ENCODE results near the gene PLD1. TPM values are rescaled to one million over a fixed set of nuclear protein-coding genes. Genes with fewer than 3 reads are reported as not detected.

Gene PLD1
- total RNA-seq, 2 donors from 2014 or later = 5.4 to 7.7 TPM

- no peak for DNase-seq (ENCODE audit: low spot score)
- no peaks in the 10 kb centered on the region for H3K27me3 Mint-ChIP-seq
- H3K36me3 Mint-ChIP-seq = no peaks in the 10 kb centered on the region
- ATAC-seq = no peak
- no peaks in the 10 kb centered on the region for H3K9me3 Mint-ChIP-seq
- no peaks in the 10 kb centered on the region for H3K4me1 Mint-ChIP-seq (ENCODE audit: low read depth in 2 of 2)
- no peak overlapping the region for H3K4me3 Mint-ChIP-seq
- no peak overlapping the region for H3K27ac Mint-ChIP-seq
Observed at GRCh38 chr3:171604370-171604769, 205.9 kb downstream of the PLD1 start.

GRCh38 chr3:171602072-171602471, 208.2 kb downstream of the PLD1 start:
- Mint-ChIP-seq H3K36me3 (no peaks in the 10 kb centered on the region), H3K27me3 (no peaks in the 10 kb centered on the region), H3K4me1 (ENCODE audit: low read depth in 2 of 2) (no peaks in the 10 kb centered on the region), H3K9me3 (no peaks in the 10 kb centered on the region), H3K27ac (no peak overlapping the region), H3K4me3 (no peak overlapping the region)
- DNase-seq (ENCODE audit: low spot score) (no peak), ATAC-seq (no peak)

GRCh38 chr3:171600030-171600429, 210.3 kb downstream of the PLD1 start:
- Mint-ChIP-seq H3K4me3 (no peak overlapping the region), H3K9me3 (no peaks in the 10 kb centered on the region), H3K27ac (no peak overlapping the region), H3K36me3 (no peaks in the 10 kb centered on the region), H3K4me1 (ENCODE audit: low read depth in 2 of 2) (no peaks in the 10 kb centered on the region), H3K27me3 (no peaks in the 10 kb centered on the region)
- ATAC-seq (no peak), DNase-seq (ENCODE audit: low spot score) (no peak)

- no peaks in the 10 kb centered on the region for H3K9me3 Mint-ChIP-seq
- no peak overlapping the region for H3K27ac Mint-ChIP-seq
- no peak overlapping the region for H3K4me3 Mint-ChIP-seq
- ATAC-seq (no peak), DNase-seq (ENCODE audit: low spot score) (no peak)
- peaks cover 0 to 3% of the 10 kb centered on the region in 2 donors for H3K27me3 Mint-ChIP-seq
- H3K4me1 Mint-ChIP-seq (ENCODE audit: low read depth in 2 of 2) = no peaks in the 10 kb centered on the region
- no peaks in the 10 kb centered on the region for H3K36me3 Mint-ChIP-seq
Observed at GRCh38 chr3:171598990-171599389, 211.3 kb downstream of the PLD1 start.

GRCh38 chr3:171592786-171593185, 217.5 kb downstream of the PLD1 start:
- no peak for ATAC-seq
- Mint-ChIP-seq H3K4me1 (ENCODE audit: low read depth in 2 of 2) (no peaks in the 10 kb centered on the region), H3K27me3 (peaks cover 0 to 5% of the 10 kb centered on the region in 2 donors), H3K36me3 (no peaks in the 10 kb centered on the region), H3K4me3 (no peak overlapping the region), H3K9me3 (no peaks in the 10 kb centered on the region), H3K27ac (no peak overlapping the region)
- DNase-seq (ENCODE audit: low spot score) = no peak

GRCh38 chr3:171591070-171591469, 219.2 kb downstream of the PLD1 start:
- Mint-ChIP-seq H3K27me3 (peaks cover 5 to 7% of the 10 kb centered on the region in 2 donors), H3K27ac (no peak overlapping the region), H3K4me1 (ENCODE audit: low read depth in 2 of 2) (no peaks in the 10 kb centered on the region), H3K9me3 (no peaks in the 10 kb centered on the region), H3K36me3 (no peaks in the 10 kb centered on the region), H3K4me3 (no peak overlapping the region)
- ATAC-seq (no peak), DNase-seq (ENCODE audit: low spot score) (no peak)

GRCh38 chr3:171586274-171586673, 224.0 kb downstream of the PLD1 start:
- Mint-ChIP-seq H3K36me3 (no peaks in the 10 kb centered on the region), H3K4me3 (no peak overlapping the region), H3K9me3 (no peaks in the 10 kb centered on the region), H3K27ac (no peak overlapping the region), H3K4me1 (ENCODE audit: low read depth in 2 of 2) (no peaks in the 10 kb centered on the region), H3K27me3 (peaks cover 5 to 13% of the 10 kb centered on the region in 2 donors)
- DNase-seq (ENCODE audit: low spot score) (no peak), ATAC-seq (no peak)

- ATAC-seq = no peak
Observed at GRCh38 chr3:171585039-171585438, 225.2 kb downstream of the PLD1 start.

GRCh38 chr3:171584100-171584499, 226.2 kb downstream of the PLD1 start:
- ATAC-seq (no peak), DNase-seq (ENCODE audit: low spot score) (no peak)
- Mint-ChIP-seq H3K27ac (no peak overlapping the region), H3K36me3 (no peaks in the 10 kb centered on the region), H3K4me1 (ENCODE audit: low read depth in 2 of 2) (no peaks in the 10 kb centered on the region), H3K9me3 (no peaks in the 10 kb centered on the region), H3K27me3 (peaks cover 5 to 13% of the 10 kb centered on the region in 2 donors), H3K4me3 (no peak overlapping the region)

More at GRCh38 chr3:171585039-171585438, 225.2 kb downstream of the PLD1 start:
- H3K36me3 Mint-ChIP-seq = no peaks in the 10 kb centered on the region
- H3K27me3 Mint-ChIP-seq = peaks cover 5 to 13% of the 10 kb centered on the region in 2 donors
- H3K27ac Mint-ChIP-seq = no peak overlapping the region
- H3K4me3 Mint-ChIP-seq = no peak overlapping the region
- no peaks in the 10 kb centered on the region for H3K4me1 Mint-ChIP-seq (ENCODE audit: low read depth in 2 of 2)
- no peak for DNase-seq (ENCODE audit: low spot score)
- no peaks in the 10 kb centered on the region for H3K9me3 Mint-ChIP-seq

- Mint-ChIP-seq H3K4me1 (ENCODE audit: low read depth in 2 of 2) (peaks cover 0 to under 1% of the 10 kb centered on the region in 2 donors), H3K4me3 (no peak overlapping the region), H3K27me3 (peaks cover 14 to 17% of the 10 kb centered on the region in 2 donors), H3K9me3 (no peaks in the 10 kb centered on the region), H3K36me3 (no peaks in the 10 kb centered on the region), H3K27ac (no peak overlapping the region)
- DNase-seq (ENCODE audit: low spot score) (no peak), ATAC-seq (no peak)
Observed at GRCh38 chr3:171574556-171575240, 235.6 kb downstream of the PLD1 start.

GRCh38 chr3:171569571-171570132, 240.6 kb downstream of the PLD1 start:
- Mint-ChIP-seq H3K36me3 (no peaks in the 10 kb centered on the region), H3K4me1 (ENCODE audit: low read depth in 2 of 2) (peaks cover 5 to 6% of the 10 kb centered on the region in 2 donors), H3K4me3 (no peak overlapping the region), H3K27ac (no peak overlapping the region), H3K9me3 (no peaks in the 10 kb centered on the region), H3K27me3 (peaks cover 9 to 13% of the 10 kb centered on the region in 2 donors)
- DNase-seq (ENCODE audit: low spot score) (no peak), ATAC-seq (no peak)

- Mint-ChIP-seq H3K27ac (no peak overlapping the region), H3K4me3 (no peak overlapping the region), H3K4me1 (ENCODE audit: low read depth in 2 of 2) (peaks cover 6 to 7% of the 10 kb centered on the region in 2 donors), H3K9me3 (no peaks in the 10 kb centered on the region), H3K27me3 (peaks cover 9 to 13% of the 10 kb centered on the region in 2 donors), H3K36me3 (no peaks in the 10 kb centered on the region)
- DNase-seq (ENCODE audit: low spot score) (no peak), ATAC-seq (no peak)
Observed at GRCh38 chr3:171568766-171569165, 241.5 kb downstream of the PLD1 start.

- DNase-seq (ENCODE audit: low spot score) = no peak
- H3K4me3 Mint-ChIP-seq = no peak overlapping the region
- peaks cover 13 to 15% of the 10 kb centered on the region in 2 donors for H3K4me1 Mint-ChIP-seq (ENCODE audit: low read depth in 2 of 2)
- H3K27me3 Mint-ChIP-seq = peaks cover 9 to 11% of the 10 kb centered on the region in 2 donors
- H3K27ac Mint-ChIP-seq = no peak overlapping the region
- no peaks in the 10 kb centered on the region for H3K36me3 Mint-ChIP-seq
- ATAC-seq = no peak
- no peaks in the 10 kb centered on the region for H3K9me3 Mint-ChIP-seq
Observed at GRCh38 chr3:171566803-171567422, 243.4 kb downstream of the PLD1 start.

- Mint-ChIP-seq H3K4me1 (ENCODE audit: low read depth in 2 of 2) (peaks cover 22 to 25% of the 10 kb centered on the region in 2 donors), H3K9me3 (no peaks in the 10 kb centered on the region), H3K27ac (no peak overlapping the region), H3K4me3 (no peak overlapping the region), H3K27me3 (peaks cover 3 to 5% of the 10 kb centered on the region in 2 donors), H3K36me3 (no peaks in the 10 kb centered on the region)
- ATAC-seq (no peak), DNase-seq (ENCODE audit: low spot score) (no peak)
Observed at GRCh38 chr3:171565481-171566058, 244.7 kb downstream of the PLD1 start.
